ENCODE results near the gene LRP8.

Gene LRP8

GRCh38 chr1:53304527-53304926, 23.3 kb downstream of the LRP8 start:
- no peak for DNase-seq (ENCODE audit: low read depth)

GRCh38 chr1:53303726-53304515, 23.9 kb downstream of the LRP8 start:
- no peak for DNase-seq (ENCODE audit: low read depth)

- DNase-seq (ENCODE audit: low read depth): no peak
Observed at GRCh38 chr1:53303243-53303642, 24.6 kb downstream of the LRP8 start.

GRCh38 chr1:53299233-53299632, 28.6 kb downstream of the LRP8 start:
- no peak for DNase-seq (ENCODE audit: low read depth)

- DNase-seq (ENCODE audit: low read depth): no peak
Observed at GRCh38 chr1:53298045-53298637, 29.7 kb downstream of the LRP8 start.

- DNase-seq (ENCODE audit: low read depth): no peak
Observed at GRCh38 chr1:53297195-53297594, 30.7 kb downstream of the LRP8 start.

GRCh38 chr1:53296117-53296749, 31.6 kb downstream of the LRP8 start:
- no peak for DNase-seq (ENCODE audit: low read depth)

GRCh38 chr1:53295726-53296116, 32.1 kb downstream of the LRP8 start:
- DNase-seq (ENCODE audit: low read depth): no peak

GRCh38 chr1:53295295-53295694, 32.6 kb downstream of the LRP8 start:
- DNase-seq (ENCODE audit: low read depth): no peak

- no peak for DNase-seq (ENCODE audit: low read depth)
Observed at GRCh38 chr1:53294567-53294966, 33.3 kb downstream of the LRP8 start.

GRCh38 chr1:53294061-53294460, 33.8 kb downstream of the LRP8 start:
- no peak for DNase-seq (ENCODE audit: low read depth)

GRCh38 chr1:53293123-53293522, 34.7 kb downstream of the LRP8 start:
- no peak for DNase-seq (ENCODE audit: low read depth)

- DNase-seq (ENCODE audit: low read depth): no peak
Observed at GRCh38 chr1:53292690-53293089, 35.2 kb downstream of the LRP8 start.

GRCh38 chr1:53291574-53291973, 36.3 kb downstream of the LRP8 start:
- DNase-seq (ENCODE audit: low read depth): no peak

- no peak for DNase-seq (ENCODE audit: low read depth)
Observed at GRCh38 chr1:53288790-53289429, 39.0 kb downstream of the LRP8 start.

- DNase-seq (ENCODE audit: low read depth): no peak
Observed at GRCh38 chr1:53288002-53288789, 39.7 kb downstream of the LRP8 start.

GRCh38 chr1:53286955-53287354, 40.9 kb downstream of the LRP8 start:
- no peak for DNase-seq (ENCODE audit: low read depth)

- DNase-seq (ENCODE audit: low read depth): no peak
Observed at GRCh38 chr1:53285969-53286760, 41.7 kb downstream of the LRP8 start.

GRCh38 chr1:53285546-53285945, 42.3 kb downstream of the LRP8 start:
- DNase-seq (ENCODE audit: low read depth): no peak

GRCh38 chr1:53284224-53285020, 43.4 kb downstream of the LRP8 start:
- no peak for DNase-seq (ENCODE audit: low read depth)

Measured in stimulated activated CD8-positive, alpha-beta memory T cell treated with anti-CD3 and anti-CD28 coated beads, Interleukin-15, amount 100 ng/mL, for 24 hours (primary cell).